ENCODE measurements around the gene KLK2.

- TF ChIP-seq CTCF (IDR thresholded peaks at IDR 0.05) (no peak), POLR2AphosphoS5 (IDR thresholded peaks at IDR 0.05; ENCODE audit: low read depth, low read length) (no peak), TCF7L2 (IDR thresholded peaks at IDR 0.05; ENCODE audit: low read depth, low read length) (no peak), SIN3A (IDR thresholded peaks at IDR 0.05; ENCODE audit: borderline replicate concordance, insufficient read depth, low read depth, low read length) (no peak), REST (IDR thresholded peaks at IDR 0.05; ENCODE audit: insufficient read depth in 1 of 2, low read depth in 2 of 2, low read length in 1 of 2) (no peak)
Observed at GRCh38 chr19:50833117-50833801, 40.0 kb upstream of the KLK2 start, which contains the start of gene KLK15.

Data from Panc1 (cell line).